Measurements from ENCODE around the gene CD81. TPM values are rescaled to one million over a fixed set of nuclear protein-coding genes. Genes with fewer than 3 reads are reported as not detected.

The CD81 gene, protein sequence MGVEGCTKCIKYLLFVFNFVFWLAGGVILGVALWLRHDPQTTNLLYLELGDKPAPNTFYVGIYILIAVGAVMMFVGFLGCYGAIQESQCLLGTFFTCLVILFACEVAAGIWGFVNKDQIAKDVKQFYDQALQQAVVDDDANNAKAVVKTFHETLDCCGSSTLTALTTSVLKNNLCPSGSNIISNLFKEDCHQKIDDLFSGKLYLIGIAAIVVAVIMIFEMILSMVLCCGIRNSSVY
- total RNA-seq: 100 to 1,000 TPM; 498 to 842 TPM

- H3K36me3 ChIP-seq: no peaks in the 10 kb centered on the region
- ATAC-seq (ENCODE audit: insufficient number of reproducible peaks, low FRiP score, low read depth) (peak; percentile 43), DNase-seq (ENCODE audit: low spot score) (no peak)
- peak within 1 kb of the TSS; percentile 75 for H3K4me3 ChIP-seq
- no peaks in the 10 kb centered on the region for H3K27me3 ChIP-seq (replicated peaks; ENCODE audit: insufficient read depth)
- no peaks in the 10 kb centered on the region for H3K9me3 ChIP-seq
- TF ChIP-seq, protein P1, sequence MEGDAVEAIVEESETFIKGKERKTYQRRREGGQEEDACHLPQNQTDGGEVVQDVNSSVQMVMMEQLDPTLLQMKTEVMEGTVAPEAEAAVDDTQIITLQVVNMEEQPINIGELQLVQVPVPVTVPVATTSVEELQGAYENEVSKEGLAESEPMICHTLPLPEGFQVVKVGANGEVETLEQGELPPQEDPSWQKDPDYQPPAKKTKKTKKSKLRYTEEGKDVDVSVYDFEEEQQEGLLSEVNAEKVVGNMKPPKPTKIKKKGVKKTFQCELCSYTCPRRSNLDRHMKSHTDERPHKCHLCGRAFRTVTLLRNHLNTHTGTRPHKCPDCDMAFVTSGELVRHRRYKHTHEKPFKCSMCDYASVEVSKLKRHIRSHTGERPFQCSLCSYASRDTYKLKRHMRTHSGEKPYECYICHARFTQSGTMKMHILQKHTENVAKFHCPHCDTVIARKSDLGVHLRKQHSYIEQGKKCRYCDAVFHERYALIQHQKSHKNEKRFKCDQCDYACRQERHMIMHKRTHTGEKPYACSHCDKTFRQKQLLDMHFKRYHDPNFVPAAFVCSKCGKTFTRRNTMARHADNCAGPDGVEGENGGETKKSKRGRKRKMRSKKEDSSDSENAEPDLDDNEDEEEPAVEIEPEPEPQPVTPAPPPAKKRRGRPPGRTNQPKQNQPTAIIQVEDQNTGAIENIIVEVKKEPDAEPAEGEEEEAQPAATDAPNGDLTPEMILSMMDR (IDR thresholded peaks at IDR 0.05): no peak
- peak within 1 kb of the TSS; percentile 87 to 96 for H3K27ac ChIP-seq
- peaks cover 22 to 37% of the 10 kb centered on the region in 2 donors for H3K4me1 ChIP-seq (ENCODE audit: control insufficient read depth in 1 of 2, low read depth in 2 of 2)
Observed at GRCh38 chr11:2376751-2377451, at the start of gene CD81. Gene CD81 (plus strand): TSS chr11:2377310. CDS start chr11:2377550, 240 bp downstream.

DNA sequence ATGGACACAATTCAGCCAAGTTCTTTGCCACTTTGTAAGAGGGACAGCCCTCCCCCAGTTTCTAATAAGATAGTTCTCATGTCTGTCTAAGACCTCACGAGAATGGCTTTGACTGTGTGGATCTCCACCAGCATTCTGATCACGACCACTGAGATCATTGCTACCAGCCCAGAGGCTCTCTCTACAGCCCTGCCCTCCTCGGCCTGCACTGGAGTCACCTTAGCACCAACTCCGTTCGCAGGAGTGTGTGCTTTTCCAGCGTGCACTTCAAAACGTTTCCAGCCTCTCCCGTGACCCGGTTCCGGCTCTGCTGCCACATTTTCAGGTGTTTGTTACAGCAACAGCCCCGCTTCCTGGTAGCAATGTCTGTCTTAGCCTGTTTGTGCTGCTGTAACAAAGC is 49.1 kb upstream of the CD81 start:
- Histone ChIP-seq H3K4me1 (ENCODE audit: control insufficient read depth in 1 of 2, low read depth in 2 of 2) (peaks cover 0 to 5% of the 10 kb centered on the region in 2 donors), H3K9me3 (no peaks in the 10 kb centered on the region), H3K4me3 (no peak overlapping the region), H3K36me3 (no peaks in the 10 kb centered on the region), H3K27ac (no peak overlapping the region), H3K27me3 (replicated peaks; ENCODE audit: insufficient read depth) (no peaks in the 10 kb centered on the region)
- no peak for ATAC-seq (ENCODE audit: insufficient number of reproducible peaks, low FRiP score, low read depth)
- TF ChIP-seq, protein P1 (IDR thresholded peaks at IDR 0.05): no peak
- no peak for DNase-seq (ENCODE audit: low spot score)

- DNase-seq (ENCODE audit: low spot score): no peak
- no peaks in the 10 kb centered on the region for H3K9me3 ChIP-seq
- no peak for ATAC-seq (ENCODE audit: insufficient number of reproducible peaks, low FRiP score, low read depth)
- TF ChIP-seq, protein P1 (IDR thresholded peaks at IDR 0.05): no peak
- H3K36me3 ChIP-seq: no peaks in the 10 kb centered on the region
- H3K27ac ChIP-seq: no peak overlapping the region
- no peaks in the 10 kb centered on the region for H3K27me3 ChIP-seq (replicated peaks; ENCODE audit: insufficient read depth)
- peaks cover 0 to 5% of the 10 kb centered on the region in 2 donors for H3K4me1 ChIP-seq (ENCODE audit: control insufficient read depth in 1 of 2, low read depth in 2 of 2)
- no peak overlapping the region for H3K4me3 ChIP-seq
Observed at GRCh38 chr11:2328656-2329354, 48.3 kb upstream of the CD81 start.

- Histone ChIP-seq H3K4me1 (ENCODE audit: control insufficient read depth in 1 of 2, low read depth in 2 of 2) (peaks cover 0 to 5% of the 10 kb centered on the region in 2 donors), H3K36me3 (no peaks in the 10 kb centered on the region), H3K9me3 (no peaks in the 10 kb centered on the region), H3K27ac (no peak overlapping the region), H3K4me3 (no peak overlapping the region), H3K27me3 (replicated peaks; ENCODE audit: insufficient read depth) (no peaks in the 10 kb centered on the region)
- DNase-seq (ENCODE audit: low spot score): no peak
- no peak for ATAC-seq (ENCODE audit: insufficient number of reproducible peaks, low FRiP score, low read depth)
- TF ChIP-seq, protein P1 (IDR thresholded peaks at IDR 0.05): no peak
Observed at GRCh38 chr11:2329551-2329950, 47.6 kb upstream of the CD81 start.

GRCh38 chr11:2330696-2331095 is 46.4 kb upstream of the CD81 start:
- Histone ChIP-seq H3K4me1 (ENCODE audit: control insufficient read depth in 1 of 2, low read depth in 2 of 2) (peaks cover 0 to 3% of the 10 kb centered on the region in 2 donors), H3K36me3 (no peaks in the 10 kb centered on the region), H3K9me3 (no peaks in the 10 kb centered on the region), H3K27me3 (replicated peaks; ENCODE audit: insufficient read depth) (no peaks in the 10 kb centered on the region), H3K27ac (no peak overlapping the region), H3K4me3 (no peak overlapping the region)
- ATAC-seq (ENCODE audit: insufficient number of reproducible peaks, low FRiP score, low read depth) (no peak), DNase-seq (ENCODE audit: low spot score) (no peak)
- TF ChIP-seq, protein P1 (IDR thresholded peaks at IDR 0.05): no peak

Measured in thoracic aorta (tissue), 2 donors.